CD4-positive, alpha-beta T cell (primary cell): ENCODE results near the gene PPP1R9A. TPM values are rescaled to one million over a fixed set of nuclear protein-coding genes. Genes with fewer than 3 reads are reported as not detected.

ENCODE experiments used
- ATAC-seq: fragments of 200-7000 bp; cut with Tn5 transposase; one replicate; pipeline ENCODE4 v1.10.0; 2022; ENCODE audit warnings: mild to moderate bottlenecking; ENCODE audit not compliant: poor library complexity
- CTCF ChIA-PET: fragments of 350-600 bp; sonication (Branson Sonifier 250); formaldehyde crosslinking; loops from one replicate; lab custom pipeline; 2021; ENCODE audit warnings: antibody characterized with exemption, inconsistent platforms; lab: Charles Lee
- POLR2A ChIA-PET: fragments of 350-600 bp; sonication (Branson Sonifier 250); formaldehyde crosslinking; loops from one replicate; lab custom pipeline; 2021; ENCODE audit warnings: antibody characterized with exemption, inconsistent platforms; lab: Charles Lee
- DNase-seq, 14 experiments: peaks; one replicate each; pipeline ENCODE4 v3.0.0-alpha.2; 2013 to 2020; ENCODE audit warnings: mixed read lengths in 2 of 14
- H3K27ac ChIP-seq, 2 donors: one replicate each; pipeline versions ENCODE4 v1.5.1 to v1.7.0; 2013; ENCODE audit warnings: low read length in 2 of 2, low read depth in 1 of 2, mild to moderate bottlenecking in 1 of 2
- H3K27me3 ChIP-seq, 2 experiments: 1 replicate in 1 of 2; 2 replicates in 1 of 2; pipeline versions ENCODE4 v1.6.1 to v1.7.0; 2013; ENCODE audit warnings: low read length in 2 of 2, control low read depth in 1 of 2, mild to moderate bottlenecking in 1 of 2, moderate library complexity in 1 of 2; ENCODE audit not compliant: insufficient read depth in 2 of 2, control insufficient read depth in 1 of 2
- H3K36me3 ChIP-seq: one replicate; pipeline ENCODE4 v1.6.1; 2013; ENCODE audit warnings: low read length, control low read depth; ENCODE audit not compliant: insufficient read depth
- H3K4me1 ChIP-seq: one replicate; pipeline ENCODE4 v1.6.1; 2013; ENCODE audit warnings: low read length, control low read depth; ENCODE audit not compliant: insufficient read depth
- H3K4me3 ChIP-seq: one replicate; pipeline ENCODE4 v1.5.1; 2013; ENCODE audit warnings: mild to moderate bottlenecking, low read length, moderate library complexity
- H3K9me3 ChIP-seq, 2 experiments: 1 replicate in 1 of 2; 2 replicates in 1 of 2; pipeline versions ENCODE4 v1.6.1 to v1.7.0; 2013; ENCODE audit warnings: low read length in 2 of 2, mild to moderate bottlenecking in 2 of 2, control low read depth in 1 of 2, moderate library complexity in 1 of 2; ENCODE audit not compliant: control insufficient read depth in 1 of 2, insufficient read depth in 1 of 2
- H3K27ac Mint-ChIP-seq: one replicate; pipeline ENCODE4 v1.8.0; 2020; ENCODE audit warnings: mixed read lengths
- H3K27me3 Mint-ChIP-seq: one replicate; pipeline ENCODE4 v1.8.0; 2021; ENCODE audit warnings: mixed read lengths
- H3K36me3 Mint-ChIP-seq: one replicate; pipeline ENCODE4 v1.8.0; 2021; ENCODE audit warnings: low read depth, mixed read lengths
- H3K4me1 Mint-ChIP-seq: one replicate; pipeline ENCODE4 v1.8.0; 2021; ENCODE audit warnings: low read depth, mixed read lengths
- H3K4me3 Mint-ChIP-seq: one replicate; pipeline ENCODE4 v1.8.0; 2020; ENCODE audit warnings: mild to moderate bottlenecking, mixed read lengths
- H3K9me3 Mint-ChIP-seq: one replicate; pipeline ENCODE4 v1.8.0; 2020; ENCODE audit warnings: mixed read lengths
- CTCF ChIP-seq: fragments of 200-600 bp; IDR thresholded peaks from one replicate; pipeline ENCODE4 v1.8.0; 2022; ENCODE audit warnings: antibody characterized with exemption, mild to moderate bottlenecking
- intact Hi-C, 2 experiments: fragments of 100-400 bp; cut with DNase I in 1 of 2; cut with micrococcal nuclease in 1 of 2; formaldehyde crosslinking; loops; one replicate each; pipeline versions ENCODE4 v1.15.1 to v1.9.0; 2023 to 2025; cut with DNase I, micrococcal nuclease
- total RNA-seq, 174 experiments: library from RNA in 2 of 174; stranded (reverse) in 2 of 174; gene quantifications; one replicate each; pipeline ENCODE4 v1.2.3 and lab custom pipeline; 2021 to 2026

The PPP1R9A gene
- total RNA-seq, 2 experiments from 2014 or later = not detected

- intact Hi-C loops = no loop called here
- H3K27me3 ChIP-seq = no peaks in the 10 kb centered on the region
- H3K4me3 ChIP-seq = no peak overlapping the region
- no peaks in the 10 kb centered on the region for H3K4me1 Mint-ChIP-seq
- H3K4me3 Mint-ChIP-seq = no peak overlapping the region
- no peaks in the 10 kb centered on the region for H3K36me3 Mint-ChIP-seq
- no peaks in the 10 kb centered on the region for H3K9me3 ChIP-seq
- no peak for ATAC-seq
- POLR2A ChIA-PET = no interaction called here
- no peak overlapping the region for H3K27ac ChIP-seq
- no peaks in the 10 kb centered on the region for H3K4me1 ChIP-seq
- CTCF ChIA-PET = no interaction called here
- H3K36me3 ChIP-seq = no peaks in the 10 kb centered on the region
- no peak for DNase-seq
- no peaks in the 10 kb centered on the region for H3K9me3 Mint-ChIP-seq
- no peak for TF ChIP-seq CTCF
- H3K27me3 Mint-ChIP-seq = peaks cover 6% of the 10 kb centered on the region
- H3K27ac Mint-ChIP-seq = no peak overlapping the region
Observed at GRCh38 chr7:94933256-94933990, 26.0 kb downstream of the PPP1R9A start.

GRCh38 chr7:94939395-94939794 lies 32.0 kb downstream of the PPP1R9A start:
- Mint-ChIP-seq H3K4me1 (no peaks in the 10 kb centered on the region), H3K27ac (no peak overlapping the region), H3K27me3 (peaks cover 6% of the 10 kb centered on the region), H3K36me3 (no peaks in the 10 kb centered on the region), H3K9me3 (no peaks in the 10 kb centered on the region), H3K4me3 (no peak overlapping the region)
- no peaks in the 10 kb centered on the region for H3K36me3 ChIP-seq
- intact Hi-C loops = no loop called here
- H3K9me3 ChIP-seq = no peaks in the 10 kb centered on the region
- ChIA-PET CTCF (no interaction called here), POLR2A (no interaction called here)
- no peak overlapping the region for H3K27ac ChIP-seq
- no peak for TF ChIP-seq CTCF
- H3K4me1 ChIP-seq = no peaks in the 10 kb centered on the region
- ATAC-seq (no peak), DNase-seq (no peak)
- no peak overlapping the region for H3K4me3 ChIP-seq
- H3K27me3 ChIP-seq = no peaks in the 10 kb centered on the region

GRCh38 chr7:94940241-94940640 lies 32.8 kb downstream of the PPP1R9A start:
- POLR2A ChIA-PET = no interaction called here
- Mint-ChIP-seq H3K4me1 (no peaks in the 10 kb centered on the region), H3K36me3 (no peaks in the 10 kb centered on the region), H3K27me3 (peaks cover 6% of the 10 kb centered on the region), H3K9me3 (no peaks in the 10 kb centered on the region), H3K4me3 (no peak overlapping the region), H3K27ac (no peak overlapping the region)
- intact Hi-C loops = no loop called here
- TF ChIP-seq CTCF = no peak
- Histone ChIP-seq H3K27me3 (no peaks in the 10 kb centered on the region), H3K4me3 (no peak overlapping the region), H3K36me3 (no peaks in the 10 kb centered on the region), H3K4me1 (no peaks in the 10 kb centered on the region), H3K9me3 (no peaks in the 10 kb centered on the region), H3K27ac (no peak overlapping the region)
- ATAC-seq (no peak), DNase-seq (no peak)
- CTCF ChIA-PET = no interaction called here
